Activated CD8-positive, alpha-beta T cell treated with anti-CD3 and anti-CD28 coated beads, Interleukin-2, amount 10 ng/mL, durations not matched to agents 7 days and 5 days (primary cell): ENCODE results near the gene FOXC1. TPM values are rescaled to one million over a fixed set of nuclear protein-coding genes. Genes with fewer than 3 reads are reported as not detected.
A peak's percentile ranks its signal among the peaks of the same experiment; 100 is the strongest.

Source experiments
- ATAC-seq: fragments of 150-1000 bp; cut with Tn5 transposase; one replicate; pipeline ENCODE4 v1.10.0; 2021; ENCODE audit warnings: moderate library complexity
- CTCF ChIA-PET: fragments of 350-600 bp; sonication (Branson Sonifier 250); formaldehyde crosslinking; loops from one replicate; lab custom pipeline; 2021; ENCODE audit warnings: antibody characterized with exemption; lab: Charles Lee
- POLR2A ChIA-PET: fragments of 350-600 bp; sonication (Branson Sonifier 250); formaldehyde crosslinking; loops from one replicate; lab custom pipeline; 2021; ENCODE audit warnings: antibody characterized with exemption; lab: Charles Lee
- DNase-seq: peaks from one replicate; pipeline ENCODE4 v3.0.0-alpha.2; 2020
- H3K27ac Mint-ChIP-seq: one replicate; pipeline ENCODE4 v1.8.0; 2021; ENCODE audit warnings: mild to moderate bottlenecking, mixed read lengths
- H3K27me3 Mint-ChIP-seq: one replicate; pipeline ENCODE4 v1.8.0; 2021; ENCODE audit warnings: low read depth, mixed read lengths
- H3K36me3 Mint-ChIP-seq: one replicate; pipeline ENCODE4 v1.8.0; 2021; ENCODE audit warnings: low read depth, mixed read lengths
- H3K4me1 Mint-ChIP-seq: one replicate; pipeline ENCODE4 v1.8.0; 2021; ENCODE audit warnings: low read depth, mixed read lengths
- H3K4me3 Mint-ChIP-seq: one replicate; pipeline ENCODE4 v1.8.0; 2021; ENCODE audit warnings: mild to moderate bottlenecking, mixed read lengths
- H3K9me3 Mint-ChIP-seq: one replicate; pipeline ENCODE4 v1.8.0; 2022; ENCODE audit warnings: mixed read lengths; ENCODE audit not compliant: insufficient read depth
- total RNA-seq, 2 experiments: library from RNA; stranded (reverse); gene quantifications; one replicate each; pipeline ENCODE4 v1.2.3, GENCODE V29; 2021

The FOXC1 gene
- total RNA-seq, 2 experiments from 2014 or later: not detected

GRCh38 chr6:1595271-1596087, 14.2 kb upstream of the FOXC1 start:
- peaks cover 50% of the 10 kb centered on the region for H3K27me3 Mint-ChIP-seq
- ChIA-PET POLR2A (no interaction called here), CTCF (interaction anchor here (0.7 to 3.6 kb wide), 22 partner anchors 12 to 1166 kb away, joined by 3 to 25 read pairs (median 4); partner anchors contain the start of gene MYLK4)
- ATAC-seq (no peak), DNase-seq (no peak)
- peaks cover 3% of the 10 kb centered on the region for H3K4me1 Mint-ChIP-seq
- no peak overlapping the region for H3K27ac Mint-ChIP-seq
- H3K36me3 Mint-ChIP-seq: no peaks in the 10 kb centered on the region
- H3K9me3 Mint-ChIP-seq: no peaks in the 10 kb centered on the region
- no peak overlapping the region for H3K4me3 Mint-ChIP-seq

- DNase-seq (peak; percentile 70), ATAC-seq (peak; percentile 72)
- Mint-ChIP-seq H3K27me3 (peaks cover 58% of the 10 kb centered on the region), H3K4me1 (peaks cover 3% of the 10 kb centered on the region), H3K36me3 (no peaks in the 10 kb centered on the region), H3K9me3 (no peaks in the 10 kb centered on the region), H3K4me3 (no peak overlapping the region), H3K27ac (no peak overlapping the region)
- POLR2A ChIA-PET: no interaction called here
- CTCF ChIA-PET: interaction anchor here (0.6 to 3.6 kb wide), 31 partner anchors 10 to 1165 kb away, joined by 3 to 25 read pairs (median 3); partner anchors contain the start of gene MYLK4
These were observed 13.4 kb upstream of the FOXC1 start for GRCh38 chr6:1596088-1596852.

- Mint-ChIP-seq H3K4me1 (peaks cover 3% of the 10 kb centered on the region), H3K27me3 (peaks cover 60% of the 10 kb centered on the region), H3K36me3 (no peaks in the 10 kb centered on the region), H3K9me3 (no peaks in the 10 kb centered on the region), H3K27ac (no peak overlapping the region), H3K4me3 (no peak overlapping the region)
- no peak for ATAC-seq
- ChIA-PET CTCF (interaction anchor here (0.6 to 3.6 kb wide), 25 partner anchors 10 to 1165 kb away, joined by 3 to 25 read pairs (median 4); partner anchors contain the start of gene MYLK4), POLR2A (no interaction called here)
- no peak for DNase-seq
These were observed 12.5 kb upstream of the FOXC1 start for GRCh38 chr6:1597121-1597744.

- CTCF ChIA-PET: interaction anchor here (1.2 to 3.6 kb wide), 4 partner anchors 9 to 1036 kb away, joined by 3 to 18 read pairs (median 6); no protein-coding TSS in a partner anchor
- peaks cover 3% of the 10 kb centered on the region for H3K4me1 Mint-ChIP-seq
- no peak for ATAC-seq
- no peak overlapping the region for H3K27ac Mint-ChIP-seq
- POLR2A ChIA-PET: no interaction called here
- no peak overlapping the region for H3K4me3 Mint-ChIP-seq
- no peak for DNase-seq
- H3K27me3 Mint-ChIP-seq: peaks cover 62% of the 10 kb centered on the region
- H3K9me3 Mint-ChIP-seq: no peaks in the 10 kb centered on the region
- no peaks in the 10 kb centered on the region for H3K36me3 Mint-ChIP-seq
These were observed 11.8 kb upstream of the FOXC1 start for GRCh38 chr6:1597924-1598323.

GRCh38 chr6:1598433-1598832, 11.3 kb upstream of the FOXC1 start:
- Mint-ChIP-seq H3K9me3 (no peaks in the 10 kb centered on the region), H3K4me3 (no peak overlapping the region), H3K27me3 (peaks cover 66% of the 10 kb centered on the region), H3K27ac (no peak overlapping the region), H3K4me1 (peaks cover 3% of the 10 kb centered on the region), H3K36me3 (no peaks in the 10 kb centered on the region)
- CTCF ChIA-PET: interaction anchor here (1.2 to 3.6 kb wide), 4 partner anchors 9 to 1036 kb away, joined by 3 to 18 read pairs (median 6); no protein-coding TSS in a partner anchor
- POLR2A ChIA-PET: no interaction called here
- DNase-seq (no peak), ATAC-seq (no peak)

GRCh38 chr6:1598886-1599285, 10.8 kb upstream of the FOXC1 start:
- no peak overlapping the region for H3K27ac Mint-ChIP-seq
- no peak for ATAC-seq
- ChIA-PET POLR2A (no interaction called here), CTCF (interaction anchor here (1.2 to 3.6 kb wide), 3 partner anchors 8 to 1035 kb away, joined by 4 to 18 read pairs (median 8); no protein-coding TSS in a partner anchor)
- H3K36me3 Mint-ChIP-seq: no peaks in the 10 kb centered on the region
- no peak overlapping the region for H3K4me3 Mint-ChIP-seq
- H3K27me3 Mint-ChIP-seq: peaks cover 68% of the 10 kb centered on the region
- peaks cover 3% of the 10 kb centered on the region for H3K4me1 Mint-ChIP-seq
- no peaks in the 10 kb centered on the region for H3K9me3 Mint-ChIP-seq
- no peak for DNase-seq

- CTCF ChIA-PET: interaction anchor here (1.4 kb wide), 1 partner anchor 754 kb away, joined by 4 read pairs; no protein-coding TSS in a partner anchor
- Mint-ChIP-seq H3K9me3 (no peaks in the 10 kb centered on the region), H3K27me3 (peaks cover 68% of the 10 kb centered on the region), H3K4me1 (peaks cover 3% of the 10 kb centered on the region), H3K4me3 (no peak overlapping the region), H3K36me3 (no peaks in the 10 kb centered on the region), H3K27ac (no peak overlapping the region)
- DNase-seq (no peak), ATAC-seq (no peak)
- POLR2A ChIA-PET: no interaction called here
These were observed 10.2 kb upstream of the FOXC1 start for GRCh38 chr6:1599469-1599868.

GRCh38 chr6:1600063-1600763, 9.5 kb upstream of the FOXC1 start:
- DNase-seq (no peak), ATAC-seq (no peak)
- no peak overlapping the region for H3K27ac Mint-ChIP-seq
- H3K27me3 Mint-ChIP-seq: peaks cover 66% of the 10 kb centered on the region
- no peaks in the 10 kb centered on the region for H3K36me3 Mint-ChIP-seq
- no peak overlapping the region for H3K4me3 Mint-ChIP-seq
- no peaks in the 10 kb centered on the region for H3K9me3 Mint-ChIP-seq
- peaks cover 3% of the 10 kb centered on the region for H3K4me1 Mint-ChIP-seq
- POLR2A ChIA-PET: interaction anchor here (0.6 kb wide), 1 partner anchor 434 kb away, joined by 3 read pairs; no protein-coding TSS in a partner anchor
- CTCF ChIA-PET: interaction anchor here (0.7 to 1.4 kb wide), 2 partner anchors 754 to 1034 kb away, joined by 3 to 4 read pairs; no protein-coding TSS in a partner anchor

- peaks cover 68% of the 10 kb centered on the region for H3K27me3 Mint-ChIP-seq
- H3K36me3 Mint-ChIP-seq: no peaks in the 10 kb centered on the region
- no peak overlapping the region for H3K4me3 Mint-ChIP-seq
- no peak for DNase-seq
- no peaks in the 10 kb centered on the region for H3K9me3 Mint-ChIP-seq
- no peak overlapping the region for H3K27ac Mint-ChIP-seq
- peaks cover 8% of the 10 kb centered on the region for H3K4me1 Mint-ChIP-seq
- ChIA-PET POLR2A (interaction anchor here (0.6 kb wide), 1 partner anchor 433 kb away, joined by 3 read pairs; no protein-coding TSS in a partner anchor), CTCF (interaction anchor here (0.7 to 1.4 kb wide), 2 partner anchors 753 to 1034 kb away, joined by 3 to 4 read pairs; no protein-coding TSS in a partner anchor)
- no peak for ATAC-seq
These were observed 9.0 kb upstream of the FOXC1 start for GRCh38 chr6:1600764-1601157.

- no peak overlapping the region for H3K27ac Mint-ChIP-seq
- H3K4me3 Mint-ChIP-seq: no peak overlapping the region
- CTCF ChIA-PET: interaction anchor here (1.4 to 1.5 kb wide), 2 partner anchors 503 to 753 kb away, joined by 4 read pairs; no protein-coding TSS in a partner anchor
- DNase-seq: no peak
- H3K36me3 Mint-ChIP-seq: no peaks in the 10 kb centered on the region
- peaks cover 73% of the 10 kb centered on the region for H3K27me3 Mint-ChIP-seq
- no peaks in the 10 kb centered on the region for H3K9me3 Mint-ChIP-seq
- ATAC-seq: no peak
- POLR2A ChIA-PET: no interaction called here
- H3K4me1 Mint-ChIP-seq: peaks cover 7% of the 10 kb centered on the region
These were observed 8.3 kb upstream of the FOXC1 start for GRCh38 chr6:1601158-1602048.
